MCF 10A (cell line): ENCODE measurements around the gene CSTF3. TPM values are rescaled to one million over a fixed set of nuclear protein-coding genes. Genes with fewer than 3 reads are reported as not detected.
A peak's percentile ranks its signal among the peaks of the same experiment; 100 is the strongest.
"Not testable (repeated sequence)": the region's sequence is repeated elsewhere in the genome, so short reads cannot be mapped to it uniquely, and the experiment has no call there.

Experiments
- BruUV-seq: library from RNA; stranded (reverse); fragments of 400-500 nt; replicated peaks from 2 replicates; lab custom pipeline; 2021; lab: Mats Ljungman, UMichigan
- CTCF ChIA-PET: fragments of 300-600 bp; sonication (Branson Sonifier 250); formaldehyde crosslinking; extraction: SDS; loops from one replicate; lab custom pipeline; 2021; ENCODE audit warnings: antibody characterized with exemption, inconsistent platforms; lab: Yijun Ruan, JAX
- POLR2A ChIA-PET: fragments of 300-600, 350-650 bp; sonication (Branson Sonifier 250); formaldehyde crosslinking; extraction: SDS; loops from one replicate; lab custom pipeline; 2020; ENCODE audit warnings: antibody characterized with exemption, inconsistent platforms; lab: Yijun Ruan, JAX
- DNase-seq: peaks from one replicate; pipeline ENCODE4 v3.0.0-alpha.2; 2018; ENCODE audit not compliant: unreplicated experiment
- H3K27ac Mint-ChIP-seq: one replicate; pipeline ENCODE4 v1.8.0; 2022; ENCODE audit warnings: mild to moderate bottlenecking, low read depth, mixed read lengths; ENCODE audit not compliant: unreplicated experiment
- H3K27me3 Mint-ChIP-seq: one replicate; pipeline ENCODE4 v1.8.0; 2022; ENCODE audit warnings: mixed read lengths; ENCODE audit not compliant: insufficient read depth, unreplicated experiment
- H3K36me3 Mint-ChIP-seq: one replicate; pipeline ENCODE4 v1.8.0; 2022; ENCODE audit warnings: mild to moderate bottlenecking, moderate library complexity, mixed read lengths; ENCODE audit not compliant: insufficient read depth, unreplicated experiment
- H3K4me1 Mint-ChIP-seq: one replicate; pipeline ENCODE4 v1.8.0; 2022; ENCODE audit warnings: mixed read lengths; ENCODE audit not compliant: insufficient read depth, unreplicated experiment
- H3K4me3 Mint-ChIP-seq: one replicate; pipeline ENCODE4 v1.8.0; 2022; ENCODE audit warnings: mild to moderate bottlenecking, moderate library complexity, mixed read lengths; ENCODE audit not compliant: unreplicated experiment
- H3K9me3 Mint-ChIP-seq: one replicate; pipeline ENCODE4 v1.8.0; 2022; ENCODE audit warnings: mixed read lengths; ENCODE audit not compliant: unreplicated experiment
- intact Hi-C: fragments of 100-400 bp; cut with micrococcal nuclease; formaldehyde crosslinking; loops from 2 replicates; pipeline ENCODE4 v1.14.1; 2022
- total RNA-seq: library from RNA; stranded (reverse); gene quantifications from 2 replicates; pipeline ENCODE4 v1.2.3, GENCODE V29; 2022
- TF ChIP-seq, protein P1 (sequence below): fragments of 200-600 bp; IDR thresholded peaks from one replicate; pipeline ENCODE4 v1.8.0; 2022; ENCODE audit warnings: antibody characterized with exemption, mild to moderate bottlenecking; ENCODE audit not compliant: unreplicated experiment

CSTF3 gene
- total RNA-seq, 1 experiment from 2014 or later = 48.4 TPM

- ChIA-PET CTCF (interaction anchor here (0.6 to 3.3 kb wide), 6 partner anchors 9 to 749 kb away, joined by 3 to 12 read pairs (median 4); no protein-coding TSS in a partner anchor), POLR2A (interaction anchor here (1.3 to 4.8 kb wide), 3 partner anchors 11 to 95 kb away, joined by 4 to 48 read pairs (median 9); partner anchors contain the start of gene TCP11L1)
- Mint-ChIP-seq H3K36me3 (peaks cover 74% of the 10 kb centered on the region), H3K9me3 (no peaks in the 10 kb centered on the region), H3K4me3 (no peak overlapping the region), H3K4me1 (peaks cover 22% of the 10 kb centered on the region), H3K27ac (no peak overlapping the region), H3K27me3 (no peaks in the 10 kb centered on the region)
- no peak for DNase-seq
- TF ChIP-seq, protein P1, sequence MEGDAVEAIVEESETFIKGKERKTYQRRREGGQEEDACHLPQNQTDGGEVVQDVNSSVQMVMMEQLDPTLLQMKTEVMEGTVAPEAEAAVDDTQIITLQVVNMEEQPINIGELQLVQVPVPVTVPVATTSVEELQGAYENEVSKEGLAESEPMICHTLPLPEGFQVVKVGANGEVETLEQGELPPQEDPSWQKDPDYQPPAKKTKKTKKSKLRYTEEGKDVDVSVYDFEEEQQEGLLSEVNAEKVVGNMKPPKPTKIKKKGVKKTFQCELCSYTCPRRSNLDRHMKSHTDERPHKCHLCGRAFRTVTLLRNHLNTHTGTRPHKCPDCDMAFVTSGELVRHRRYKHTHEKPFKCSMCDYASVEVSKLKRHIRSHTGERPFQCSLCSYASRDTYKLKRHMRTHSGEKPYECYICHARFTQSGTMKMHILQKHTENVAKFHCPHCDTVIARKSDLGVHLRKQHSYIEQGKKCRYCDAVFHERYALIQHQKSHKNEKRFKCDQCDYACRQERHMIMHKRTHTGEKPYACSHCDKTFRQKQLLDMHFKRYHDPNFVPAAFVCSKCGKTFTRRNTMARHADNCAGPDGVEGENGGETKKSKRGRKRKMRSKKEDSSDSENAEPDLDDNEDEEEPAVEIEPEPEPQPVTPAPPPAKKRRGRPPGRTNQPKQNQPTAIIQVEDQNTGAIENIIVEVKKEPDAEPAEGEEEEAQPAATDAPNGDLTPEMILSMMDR = no peak
- intact Hi-C loops = no loop called here
- no TSS peak for BruUV-seq
Observed at GRCh38 chr11:33055375-33055774, 105.9 kb downstream of the CSTF3 start.

DNA sequence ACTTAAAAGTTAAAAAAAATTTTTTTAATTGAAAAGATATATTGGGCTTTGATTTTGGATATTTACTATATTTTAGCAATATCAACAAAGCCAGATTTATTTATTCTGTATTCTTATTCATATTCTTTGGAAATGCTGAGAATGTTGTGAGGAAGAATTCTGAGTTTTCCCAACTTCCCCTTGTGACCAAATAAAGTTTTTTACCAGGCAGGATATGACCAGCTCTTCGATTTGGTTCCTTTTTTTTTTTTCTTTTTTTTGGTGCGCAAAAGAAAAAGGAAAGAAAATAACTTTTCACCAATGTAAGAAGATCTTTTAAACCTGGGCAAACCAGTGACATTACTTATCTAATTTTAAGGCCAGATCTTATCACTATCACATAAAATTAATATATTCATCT, 109.0 kb downstream of the CSTF3 start:
- H3K27ac Mint-ChIP-seq = no peak overlapping the region
- H3K4me1 Mint-ChIP-seq = peaks cover 9% of the 10 kb centered on the region
- H3K9me3 Mint-ChIP-seq = no peaks in the 10 kb centered on the region
- no peak overlapping the region for H3K4me3 Mint-ChIP-seq
- POLR2A ChIA-PET = interaction anchor here (0.6 to 1.6 kb wide), 2 partner anchors 9 to 205 kb away, joined by 3 to 6 read pairs; no protein-coding TSS in a partner anchor
- intact Hi-C loops = no loop called here
- H3K36me3 Mint-ChIP-seq = peaks cover 58% of the 10 kb centered on the region
- TF ChIP-seq, protein P1 = no peak
- CTCF ChIA-PET = no interaction called here
- H3K27me3 Mint-ChIP-seq = no peaks in the 10 kb centered on the region
- BruUV-seq = no TSS peak
- DNase-seq = no peak

- peaks cover 23% of the 10 kb centered on the region for H3K4me1 Mint-ChIP-seq
- POLR2A ChIA-PET, intact Hi-C loops, H3K4me3 Mint-ChIP-seq, H3K27ac Mint-ChIP-seq, H3K9me3 Mint-ChIP-seq, H3K27me3 Mint-ChIP-seq, DNase-seq, BruUV-seq: not testable (repeated sequence)
- peaks cover 57% of the 10 kb centered on the region for H3K36me3 Mint-ChIP-seq
- CTCF ChIA-PET = interaction anchor here (11.7 kb wide), 1 partner anchor 13 kb away, joined by 103 read pairs; no protein-coding TSS in a partner anchor
Observed at GRCh38 chr11:33049565-33050408, 111.5 kb downstream of the CSTF3 start.

GRCh38 chr11:33048701-33049100, 112.6 kb downstream of the CSTF3 start:
- peak; percentile 35 for DNase-seq
- POLR2A ChIA-PET = interaction anchor here (1.6 to 6.0 kb wide), 2 partner anchors 9 to 13 kb away, joined by 9 to 99 read pairs; no protein-coding TSS in a partner anchor
- intact Hi-C loops = not testable (repeated sequence)

More at GRCh38 chr11:33048701-33049100, 112.6 kb downstream of the CSTF3 start:
- H3K27ac Mint-ChIP-seq, H3K9me3 Mint-ChIP-seq, H3K4me3 Mint-ChIP-seq, H3K27me3 Mint-ChIP-seq, BruUV-seq: not testable (repeated sequence)
- H3K4me1 Mint-ChIP-seq = peaks cover 32% of the 10 kb centered on the region
- CTCF ChIA-PET = interaction anchor here (11.7 kb wide), 1 partner anchor 14 kb away, joined by 103 read pairs; no protein-coding TSS in a partner anchor
- H3K36me3 Mint-ChIP-seq = peaks cover 48% of the 10 kb centered on the region
